Globus pallidus (tissue), 1 donor: ENCODE measurements around the gene NCEH1.
"Not testable (repeated sequence)": the region's sequence is repeated elsewhere in the genome, so short reads cannot be mapped to it uniquely, and the experiment has no call there.

ENCODE experiments used
- DNase-seq: peaks from one replicate; pipeline ENCODE4 v3.0.0-alpha.2; 2015; ENCODE audit warnings: low spot score

NCEH1 gene

GRCh38 chr3:172707967-172708366, 2.9 kb downstream of the NCEH1 start:
- no peak for DNase-seq

GRCh38 chr3:172707030-172707429, 3.8 kb downstream of the NCEH1 start:
- no peak for DNase-seq

- DNase-seq = no peak
Measured at GRCh38 chr3:172705170-172705569, 5.7 kb downstream of the NCEH1 start.

GRCh38 chr3:172704001-172704400, 6.9 kb downstream of the NCEH1 start:
- no peak for DNase-seq

- not testable (repeated sequence) for DNase-seq
Measured at GRCh38 chr3:172702731-172703130, 8.1 kb downstream of the NCEH1 start.

- no peak for DNase-seq
Measured at GRCh38 chr3:172702256-172702655, 8.6 kb downstream of the NCEH1 start.

GRCh38 chr3:172701751-172702150, 9.1 kb downstream of the NCEH1 start:
- no peak for DNase-seq

GRCh38 chr3:172700936-172701455, 9.9 kb downstream of the NCEH1 start:
- no peak for DNase-seq

- DNase-seq = no peak
Measured at GRCh38 chr3:172700256-172700655, 10.6 kb downstream of the NCEH1 start.

GRCh38 chr3:172699031-172699430, 11.8 kb downstream of the NCEH1 start:
- no peak for DNase-seq

GRCh38 chr3:172698631-172699030, 12.2 kb downstream of the NCEH1 start:
- no peak for DNase-seq

- no peak for DNase-seq
Measured at GRCh38 chr3:172697558-172697957, 13.3 kb downstream of the NCEH1 start.

GRCh38 chr3:172696357-172696756, 14.5 kb downstream of the NCEH1 start:
- DNase-seq = no peak

- no peak for DNase-seq
Measured at GRCh38 chr3:172694573-172695246, 16.2 kb downstream of the NCEH1 start.

GRCh38 chr3:172692751-172693338, 18.0 kb downstream of the NCEH1 start:
- no peak for DNase-seq

GRCh38 chr3:172690936-172691335, 19.9 kb downstream of the NCEH1 start:
- DNase-seq = no peak

- DNase-seq = no peak
Measured at GRCh38 chr3:172688588-172688987, 22.3 kb downstream of the NCEH1 start.

- no peak for DNase-seq
Measured at GRCh38 chr3:172687501-172687900, 23.4 kb downstream of the NCEH1 start.

GRCh38 chr3:172685331-172686214, 25.3 kb downstream of the NCEH1 start:
- no peak for DNase-seq

- no peak for DNase-seq
Measured at GRCh38 chr3:172680684-172681083, 30.2 kb downstream of the NCEH1 start.

GRCh38 chr3:172679599-172679998, 31.3 kb downstream of the NCEH1 start:
- DNase-seq = no peak

- peak; percentile 42 for DNase-seq
Measured at GRCh38 chr3:172678068-172678467, 32.8 kb downstream of the NCEH1 start.
